22Rv1 (cell line): ENCODE data around the gene LRRC57.

Experiments used
- ZFX ChIP-seq: fragments of 450-650 bp; IDR thresholded peaks from 2 replicates; pipeline ENCODE4 v1.6.1; 2017; ENCODE audit warnings: antibody characterized with exemption, borderline replicate concordance
- TF ChIP-seq, protein P1 (sequence below): fragments of 450-650 bp; IDR thresholded peaks from 2 replicates; pipeline ENCODE4 v1.5.1; 2017; ENCODE audit warnings: mild to moderate bottlenecking

- TF ChIP-seq, protein P1, sequence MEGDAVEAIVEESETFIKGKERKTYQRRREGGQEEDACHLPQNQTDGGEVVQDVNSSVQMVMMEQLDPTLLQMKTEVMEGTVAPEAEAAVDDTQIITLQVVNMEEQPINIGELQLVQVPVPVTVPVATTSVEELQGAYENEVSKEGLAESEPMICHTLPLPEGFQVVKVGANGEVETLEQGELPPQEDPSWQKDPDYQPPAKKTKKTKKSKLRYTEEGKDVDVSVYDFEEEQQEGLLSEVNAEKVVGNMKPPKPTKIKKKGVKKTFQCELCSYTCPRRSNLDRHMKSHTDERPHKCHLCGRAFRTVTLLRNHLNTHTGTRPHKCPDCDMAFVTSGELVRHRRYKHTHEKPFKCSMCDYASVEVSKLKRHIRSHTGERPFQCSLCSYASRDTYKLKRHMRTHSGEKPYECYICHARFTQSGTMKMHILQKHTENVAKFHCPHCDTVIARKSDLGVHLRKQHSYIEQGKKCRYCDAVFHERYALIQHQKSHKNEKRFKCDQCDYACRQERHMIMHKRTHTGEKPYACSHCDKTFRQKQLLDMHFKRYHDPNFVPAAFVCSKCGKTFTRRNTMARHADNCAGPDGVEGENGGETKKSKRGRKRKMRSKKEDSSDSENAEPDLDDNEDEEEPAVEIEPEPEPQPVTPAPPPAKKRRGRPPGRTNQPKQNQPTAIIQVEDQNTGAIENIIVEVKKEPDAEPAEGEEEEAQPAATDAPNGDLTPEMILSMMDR, result no peak
- no peak for TF ChIP-seq ZFX
Observed at GRCh38 chr15:42594095-42594494, 45.5 kb upstream of the LRRC57 start.
